ENCODE data around the gene TBX4. TPM values are rescaled to one million over a fixed set of nuclear protein-coding genes. Genes with fewer than 3 reads are reported as not detected.
A peak's percentile ranks its signal among the peaks of the same experiment; 100 is the strongest.

Gene TBX4
- total and polyA plus RNA-seq, 2 experiments from 2014 or later: 13.9 to 15.4 TPM

- Histone ChIP-seq H3K27ac (peak overlapping the region; percentile 98), H3K79me2 (peaks cover 84% of the 10 kb centered on the region), H3K4me1 (ENCODE audit: insufficient read depth) (peaks cover 52% of the 10 kb centered on the region)
Observed at GRCh38 chr17:61456061-61456681, 3.9 kb downstream of the TBX4 start.

GRCh38 chr17:61456688-61457225, 4.5 kb downstream of the TBX4 start:
- peak overlapping the region; percentile 90 for H3K4me2 ChIP-seq
- H3K4me3 ChIP-seq: peak overlapping the region; percentile 16
- H3K27me3 ChIP-seq: peaks cover 42% of the 10 kb centered on the region
- H2AFZ ChIP-seq: no peak overlapping the region
- 13% methylated on average over 44 of the region's 45 CpGs for WGBS (ENCODE audit: low lambda C conversion rate, missing lambda C conversion rate)
- H3K4me1 ChIP-seq (ENCODE audit: insufficient read depth): peaks cover 57% of the 10 kb centered on the region
- no peak for DNase-seq (ENCODE audit: low spot score)
- no peaks in the 10 kb centered on the region for H3K9me2 ChIP-seq (replicated peaks; ENCODE audit: insufficient read depth)
- no peaks in the 10 kb centered on the region for H3K9me3 ChIP-seq (ENCODE audit: low read depth)
- H4K20me1 ChIP-seq (ENCODE audit: insufficient read depth, poor library complexity, severe bottlenecking): no peaks in the 10 kb centered on the region
- TF ChIP-seq EZH2phosphoT487 (IDR thresholded peaks at IDR 0.05; ENCODE audit: low read depth, severe bottlenecking, unreplicated experiment) (no peak), EZH2 (IDR thresholded peaks at IDR 0.05; ENCODE audit: borderline replicate concordance) (no peak), CTCF (IDR thresholded peaks at IDR 0.05; ENCODE audit: poor library complexity) (no peak)
- H3K79me2 ChIP-seq: peaks cover 79% of the 10 kb centered on the region
- H3K36me3 ChIP-seq (replicated peaks; ENCODE audit: insufficient read depth, low read depth): no peaks in the 10 kb centered on the region
- H3K27ac ChIP-seq: peak overlapping the region; percentile 98

More at GRCh38 chr17:61456061-61456681, 3.9 kb downstream of the TBX4 start:
- DNase-seq (ENCODE audit: low spot score): no peak
- no peak overlapping the region for H2AFZ ChIP-seq
- 17% methylated on average over 32 of the region's 47 CpGs for WGBS (ENCODE audit: low lambda C conversion rate, missing lambda C conversion rate)
- H3K36me3 ChIP-seq (replicated peaks; ENCODE audit: insufficient read depth, low read depth): no peaks in the 10 kb centered on the region
- no peaks in the 10 kb centered on the region for H3K9me2 ChIP-seq (replicated peaks; ENCODE audit: insufficient read depth)
- peak overlapping the region; percentile 90 for H3K4me2 ChIP-seq
- no peaks in the 10 kb centered on the region for H4K20me1 ChIP-seq (ENCODE audit: insufficient read depth, poor library complexity, severe bottlenecking)
- TF ChIP-seq EZH2 (IDR thresholded peaks at IDR 0.05; ENCODE audit: borderline replicate concordance) (no peak), EZH2phosphoT487 (IDR thresholded peaks at IDR 0.05; ENCODE audit: low read depth, severe bottlenecking, unreplicated experiment) (no peak), CTCF (IDR thresholded peaks at IDR 0.05; ENCODE audit: poor library complexity) (no peak)
- H3K4me3 ChIP-seq: peak overlapping the region; percentile 8
- no peaks in the 10 kb centered on the region for H3K9me3 ChIP-seq (ENCODE audit: low read depth)
- H3K27me3 ChIP-seq: peaks cover 47% of the 10 kb centered on the region

- Histone ChIP-seq H4K20me1 (ENCODE audit: insufficient read depth, poor library complexity, severe bottlenecking) (no peaks in the 10 kb centered on the region), H3K9me2 (replicated peaks; ENCODE audit: insufficient read depth) (no peaks in the 10 kb centered on the region), H2AFZ (no peak overlapping the region), H3K4me2 (peak overlapping the region; percentile 90), H3K27me3 (peaks cover 35% of the 10 kb centered on the region), H3K4me3 (peak overlapping the region; percentile 16), H3K36me3 (replicated peaks; ENCODE audit: insufficient read depth, low read depth) (no peaks in the 10 kb centered on the region), H3K79me2 (peaks cover 77% of the 10 kb centered on the region), H3K27ac (peak overlapping the region; percentile 98), H3K9me3 (ENCODE audit: low read depth) (no peaks in the 10 kb centered on the region), H3K4me1 (ENCODE audit: insufficient read depth) (peaks cover 63% of the 10 kb centered on the region)
- peak; percentile 46 for TF ChIP-seq EZH2phosphoT487 (IDR thresholded peaks at IDR 0.05; ENCODE audit: low read depth, severe bottlenecking, unreplicated experiment)
- peak; percentile 68 for TF ChIP-seq EZH2 (IDR thresholded peaks at IDR 0.05; ENCODE audit: borderline replicate concordance)
- no peak for TF ChIP-seq CTCF (IDR thresholded peaks at IDR 0.05; ENCODE audit: poor library complexity)
- WGBS (ENCODE audit: low lambda C conversion rate, missing lambda C conversion rate): 29% methylated on average over 35 of the region's 39 CpGs
- DNase-seq (ENCODE audit: low spot score): no peak
Observed at GRCh38 chr17:61457226-61457983, 5.2 kb downstream of the TBX4 start.
